ENCODE data around the gene CIAO2B. TPM values are rescaled to one million over a fixed set of nuclear protein-coding genes. Genes with fewer than 3 reads are reported as not detected.

CIAO2B gene
- total and polyA plus RNA-seq, 2 experiments from 2014 or later, result 92.4 to 181 TPM

DNA sequence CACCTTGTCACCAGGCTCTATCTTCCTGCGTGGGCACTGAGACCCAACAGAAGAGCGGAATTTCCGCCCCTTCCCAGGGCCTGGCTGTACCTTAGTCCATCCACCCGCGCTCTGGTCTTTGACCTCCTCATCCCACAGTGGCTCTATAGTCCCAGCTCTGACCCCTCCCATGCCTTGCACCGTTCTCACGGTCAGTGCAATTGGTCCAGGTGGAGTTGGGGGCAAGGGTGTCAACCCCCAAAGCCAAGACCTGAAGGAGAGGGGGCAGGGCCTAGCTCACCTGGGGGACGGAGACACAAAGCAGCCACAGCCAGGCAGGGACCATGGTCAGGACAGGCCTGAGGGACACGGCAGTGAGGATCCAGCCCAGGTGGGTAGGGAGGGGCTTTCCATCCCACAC, 16.5 kb downstream of the CIAO2B start:
- no peak for TF ChIP-seq NANOG (IDR thresholded peaks at IDR 0.05; ENCODE audit: borderline replicate concordance)
- no peak for TF ChIP-seq POLR2AphosphoS5 (IDR thresholded peaks at IDR 0.05; ENCODE audit: low read depth)
- TF ChIP-seq STAT1 (IDR thresholded peaks at IDR 0.05; ENCODE audit: unreplicated experiment), result no peak
- TF ChIP-seq ZNF114 (CRISPR knock-in tag; IDR thresholded peaks at IDR 0.05), result no peak
- TF ChIP-seq, protein P1, sequence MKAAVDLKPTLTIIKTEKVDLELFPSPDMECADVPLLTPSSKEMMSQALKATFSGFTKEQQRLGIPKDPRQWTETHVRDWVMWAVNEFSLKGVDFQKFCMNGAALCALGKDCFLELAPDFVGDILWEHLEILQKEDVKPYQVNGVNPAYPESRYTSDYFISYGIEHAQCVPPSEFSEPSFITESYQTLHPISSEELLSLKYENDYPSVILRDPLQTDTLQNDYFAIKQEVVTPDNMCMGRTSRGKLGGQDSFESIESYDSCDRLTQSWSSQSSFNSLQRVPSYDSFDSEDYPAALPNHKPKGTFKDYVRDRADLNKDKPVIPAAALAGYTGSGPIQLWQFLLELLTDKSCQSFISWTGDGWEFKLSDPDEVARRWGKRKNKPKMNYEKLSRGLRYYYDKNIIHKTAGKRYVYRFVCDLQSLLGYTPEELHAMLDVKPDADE (IDR thresholded peaks at IDR 0.05), result no peak
- no peak for TF ChIP-seq JUNB (IDR thresholded peaks at IDR 0.05; ENCODE audit: unreplicated experiment)
- no peak for TF ChIP-seq EZH2 (IDR thresholded peaks at IDR 0.05; ENCODE audit: low read depth, unreplicated experiment)
- TF ChIP-seq, protein P2, sequence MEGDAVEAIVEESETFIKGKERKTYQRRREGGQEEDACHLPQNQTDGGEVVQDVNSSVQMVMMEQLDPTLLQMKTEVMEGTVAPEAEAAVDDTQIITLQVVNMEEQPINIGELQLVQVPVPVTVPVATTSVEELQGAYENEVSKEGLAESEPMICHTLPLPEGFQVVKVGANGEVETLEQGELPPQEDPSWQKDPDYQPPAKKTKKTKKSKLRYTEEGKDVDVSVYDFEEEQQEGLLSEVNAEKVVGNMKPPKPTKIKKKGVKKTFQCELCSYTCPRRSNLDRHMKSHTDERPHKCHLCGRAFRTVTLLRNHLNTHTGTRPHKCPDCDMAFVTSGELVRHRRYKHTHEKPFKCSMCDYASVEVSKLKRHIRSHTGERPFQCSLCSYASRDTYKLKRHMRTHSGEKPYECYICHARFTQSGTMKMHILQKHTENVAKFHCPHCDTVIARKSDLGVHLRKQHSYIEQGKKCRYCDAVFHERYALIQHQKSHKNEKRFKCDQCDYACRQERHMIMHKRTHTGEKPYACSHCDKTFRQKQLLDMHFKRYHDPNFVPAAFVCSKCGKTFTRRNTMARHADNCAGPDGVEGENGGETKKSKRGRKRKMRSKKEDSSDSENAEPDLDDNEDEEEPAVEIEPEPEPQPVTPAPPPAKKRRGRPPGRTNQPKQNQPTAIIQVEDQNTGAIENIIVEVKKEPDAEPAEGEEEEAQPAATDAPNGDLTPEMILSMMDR (conservative IDR thresholded peaks at IDR 0.05; ENCODE audit: low read depth in 2 of 2), result no peak
- ATAC-seq, result no peak
- Mint-ChIP-seq H3K9me3 (no peaks in the 10 kb centered on the region; the same call in 2 of the 3 replicates), H3K27me3 (ENCODE audit: insufficient read depth, low read depth, poor library complexity) (peaks cover 9% of the 10 kb centered on the region), H3K4me3 (no peak overlapping the region), H3K36me3 (ENCODE audit: low read depth) (no peaks in the 10 kb centered on the region), H3K4me1 (no peaks in the 10 kb centered on the region; the same call in 2 of the 3 replicates), H3K27ac (no peak overlapping the region)
- no peaks in the 10 kb centered on the region for H3K36me3 ChIP-seq (ENCODE audit: insufficient read depth)
- H3F3A ChIP-seq (replicated peaks; ENCODE audit: low read depth), result no peaks in the 10 kb centered on the region
- no peaks in the 10 kb centered on the region for H3K79me2 ChIP-seq (replicated peaks; ENCODE audit: insufficient read depth)
- no peak for DNase-seq (ENCODE audit: low spot score)
- H3K4me3 ChIP-seq, result no peak overlapping the region
- no peak overlapping the region for H3K4me2 ChIP-seq
- no peaks in the 10 kb centered on the region for H3K9me2 ChIP-seq (ENCODE audit: insufficient read depth)
- H2AFZ ChIP-seq, result no peak overlapping the region
- no peaks in the 10 kb centered on the region for H4K20me1 ChIP-seq (replicated peaks; ENCODE audit: insufficient read depth)
- H3K4me1 ChIP-seq (ENCODE audit: insufficient read depth), result no peaks in the 10 kb centered on the region
- no peaks in the 10 kb centered on the region for H3K27me3 ChIP-seq (ENCODE audit: insufficient read depth)
- no peak overlapping the region for H3K27ac ChIP-seq (ENCODE audit: low read depth)

DNA sequence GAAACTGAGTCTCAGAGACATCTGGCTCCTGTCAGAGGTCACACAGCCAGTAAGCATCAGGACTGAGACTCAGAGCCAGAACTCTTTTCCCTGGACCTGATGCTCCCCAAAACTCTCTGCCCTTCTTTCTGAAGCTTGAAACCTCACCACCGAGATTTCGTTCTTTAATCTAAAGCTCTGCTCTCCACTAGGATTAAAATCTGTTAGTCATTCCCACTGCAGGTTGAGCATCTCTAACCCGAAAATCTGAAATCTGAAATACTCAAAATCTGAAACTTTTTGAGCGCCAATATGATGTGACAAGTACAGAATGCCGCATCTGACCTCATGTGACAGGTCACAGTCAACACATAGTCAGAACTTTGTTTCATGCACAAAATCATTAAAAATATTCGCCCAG, 17.7 kb downstream of the CIAO2B start:
- Mint-ChIP-seq H3K4me3 (no peak overlapping the region), H3K9me3 (no peaks in the 10 kb centered on the region; the same call in 2 of the 3 replicates), H3K27me3 (ENCODE audit: insufficient read depth, low read depth, poor library complexity) (peaks cover 9% of the 10 kb centered on the region), H3K4me1 (no peaks in the 10 kb centered on the region; the same call in 2 of the 3 replicates), H3K36me3 (ENCODE audit: low read depth) (no peaks in the 10 kb centered on the region), H3K27ac (no peak overlapping the region)
- Histone ChIP-seq H3K9me2 (ENCODE audit: insufficient read depth) (no peaks in the 10 kb centered on the region), H3F3A (replicated peaks; ENCODE audit: low read depth) (no peaks in the 10 kb centered on the region), H3K27ac (ENCODE audit: low read depth) (no peak overlapping the region), H3K4me1 (ENCODE audit: insufficient read depth) (no peaks in the 10 kb centered on the region), H3K4me3 (no peak overlapping the region), H4K20me1 (replicated peaks; ENCODE audit: insufficient read depth) (no peaks in the 10 kb centered on the region), H2AFZ (no peak overlapping the region), H3K4me2 (no peak overlapping the region), H3K36me3 (ENCODE audit: insufficient read depth) (no peaks in the 10 kb centered on the region), H3K27me3 (ENCODE audit: insufficient read depth) (no peaks in the 10 kb centered on the region), H3K79me2 (replicated peaks; ENCODE audit: insufficient read depth) (no peaks in the 10 kb centered on the region)
- TF ChIP-seq CREB1 (CRISPR knock-in tag; IDR thresholded peaks at IDR 0.05; ENCODE audit: low read depth), result no peak
- TF ChIP-seq, protein P2 (conservative IDR thresholded peaks at IDR 0.05; ENCODE audit: low read depth in 2 of 2), result no peak
- TF ChIP-seq, protein P1 (IDR thresholded peaks at IDR 0.05), result no peak
- no peak for TF ChIP-seq STAT1 (IDR thresholded peaks at IDR 0.05; ENCODE audit: unreplicated experiment)
- TF ChIP-seq EZH2 (IDR thresholded peaks at IDR 0.05; ENCODE audit: low read depth, unreplicated experiment), result no peak
- no peak for TF ChIP-seq ZNF114 (CRISPR knock-in tag; IDR thresholded peaks at IDR 0.05)
- DNase-seq (ENCODE audit: low spot score), result no peak
- ATAC-seq, result no peak

All from GM23338 (cell line).